Renal cortex interstitium (tissue), 11 donors: Measurements from ENCODE around the gene BFSP2. TPM values are rescaled to one million over a fixed set of nuclear protein-coding genes. Genes with fewer than 3 reads are reported as not detected.
"Not testable (repeated sequence)": the region's sequence is repeated elsewhere in the genome, so short reads cannot be mapped to it uniquely, and the experiment has no call there.

Experiments used
- DNase-seq, 11 donors: peaks; one replicate each; pipeline ENCODE4 v3.0.0-alpha.2; 2013; ENCODE audit warnings: low read depth in 9 of 11, low spot score in 4 of 11; ENCODE audit errors: extremely low read depth in 1 of 11
- polyA plus RNA-seq, 3 donors: library from polyadenylated mRNA; unstranded; fragments of 120-200 nt; gene quantifications; one replicate each; pipeline ENCODE4 v1.2.1, GENCODE V29; 2013; ENCODE audit not compliant: insufficient read length in 3 of 3

BFSP2 gene
- polyA plus RNA-seq, 3 donors = 0.32 TPM; not detected in 2

GRCh38 chr3:133490468-133491351 lies 90.9 kb downstream of the BFSP2 start:
- DNase-seq = no peak

DNA sequence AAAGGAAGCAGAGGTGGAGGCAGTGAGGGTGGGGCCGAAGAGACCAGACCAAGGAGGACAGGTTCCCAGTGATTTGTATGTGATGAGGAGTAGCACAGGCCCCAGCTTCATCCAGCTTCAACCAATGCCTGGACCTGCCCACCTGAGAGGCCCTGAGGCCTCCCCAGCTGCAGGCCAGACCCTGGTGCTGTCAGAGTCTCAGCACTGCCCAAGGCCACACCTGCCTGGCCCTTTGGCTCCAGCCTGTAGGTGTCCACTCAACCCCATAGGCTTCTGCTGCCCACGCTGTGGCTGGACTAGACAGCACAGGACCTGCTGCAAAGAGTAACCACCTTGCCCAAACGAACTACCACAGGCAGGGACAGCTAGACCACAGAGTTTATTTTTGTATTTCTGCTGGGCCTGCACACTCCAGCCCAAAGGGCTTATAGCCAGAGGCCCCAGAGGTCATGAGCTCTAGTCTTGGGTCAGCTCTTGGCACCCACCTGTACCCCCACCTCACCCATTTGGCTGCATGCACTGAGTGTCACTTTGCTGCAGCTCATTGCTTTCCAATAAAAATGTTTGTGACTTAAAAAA lies 91.7 kb downstream of the BFSP2 start:
- DNase-seq = no peak

- DNase-seq = no peak
These were observed 92.4 kb downstream of the BFSP2 start for GRCh38 chr3:133492159-133492741.

- no peak for DNase-seq
These were observed 94.6 kb downstream of the BFSP2 start for GRCh38 chr3:133494469-133494868.

DNA sequence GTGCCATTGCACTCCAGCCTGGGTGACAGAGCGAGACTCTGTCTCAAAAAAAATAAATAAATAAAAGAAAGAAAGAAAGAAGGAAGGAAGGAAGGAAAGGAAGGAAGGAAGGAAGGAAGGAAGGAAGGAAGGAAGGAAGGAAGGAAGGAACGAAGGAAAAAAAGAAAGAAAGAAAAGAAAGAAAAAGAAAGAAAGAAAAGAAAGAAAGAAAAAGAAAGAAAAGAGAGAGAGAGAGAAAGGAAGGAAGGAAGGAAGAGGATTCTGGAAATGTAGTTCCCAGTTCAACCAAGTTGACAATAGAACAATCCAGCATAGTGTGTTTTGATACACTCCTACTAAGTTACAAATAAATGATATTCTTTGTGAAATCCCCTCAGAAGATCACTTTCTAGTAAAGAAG lies 102.7 kb downstream of the BFSP2 start:
- DNase-seq = not testable (repeated sequence)

DNA sequence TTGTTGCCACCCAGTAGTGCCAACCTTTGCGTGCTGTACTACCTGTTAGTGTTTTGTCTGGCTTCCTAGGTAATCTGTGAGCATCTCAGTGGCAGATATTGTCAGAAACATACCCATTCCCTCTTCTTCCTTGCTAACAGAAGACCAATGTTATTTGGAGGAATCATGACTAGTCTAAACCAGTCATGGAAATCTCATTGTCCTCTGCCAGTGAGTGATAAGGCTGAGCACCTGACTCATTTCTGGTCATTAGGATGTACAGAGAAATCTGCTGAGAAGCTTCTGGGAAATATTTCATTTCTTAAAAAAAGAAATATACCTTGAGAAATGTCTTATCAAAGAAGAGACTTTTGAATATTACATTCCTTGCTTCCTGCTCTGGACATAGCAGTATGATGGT lies 103.6 kb downstream of the BFSP2 start:
- no peak for DNase-seq

DNA sequence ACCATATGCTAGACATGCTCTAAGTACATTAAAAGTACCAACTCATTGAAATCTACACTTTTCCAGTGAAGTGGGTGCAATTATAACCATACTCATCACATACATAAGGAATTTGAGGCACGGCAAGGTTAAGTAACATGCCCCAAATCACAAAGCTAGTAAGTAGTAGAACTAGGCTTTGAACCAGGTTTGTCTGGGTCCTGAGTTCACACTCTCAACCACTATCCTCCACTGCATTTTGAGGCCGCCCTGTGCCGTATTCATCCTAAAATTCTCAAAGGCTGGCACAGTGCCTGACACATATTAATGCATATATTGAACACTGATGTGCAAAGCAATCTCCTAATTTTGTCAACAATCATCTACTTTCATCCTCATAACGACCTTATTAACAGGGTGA lies 104.9 kb downstream of the BFSP2 start:
- no peak for DNase-seq

- DNase-seq = no peak
These were observed 106.0 kb downstream of the BFSP2 start for GRCh38 chr3:133505813-133506212.

DNA sequence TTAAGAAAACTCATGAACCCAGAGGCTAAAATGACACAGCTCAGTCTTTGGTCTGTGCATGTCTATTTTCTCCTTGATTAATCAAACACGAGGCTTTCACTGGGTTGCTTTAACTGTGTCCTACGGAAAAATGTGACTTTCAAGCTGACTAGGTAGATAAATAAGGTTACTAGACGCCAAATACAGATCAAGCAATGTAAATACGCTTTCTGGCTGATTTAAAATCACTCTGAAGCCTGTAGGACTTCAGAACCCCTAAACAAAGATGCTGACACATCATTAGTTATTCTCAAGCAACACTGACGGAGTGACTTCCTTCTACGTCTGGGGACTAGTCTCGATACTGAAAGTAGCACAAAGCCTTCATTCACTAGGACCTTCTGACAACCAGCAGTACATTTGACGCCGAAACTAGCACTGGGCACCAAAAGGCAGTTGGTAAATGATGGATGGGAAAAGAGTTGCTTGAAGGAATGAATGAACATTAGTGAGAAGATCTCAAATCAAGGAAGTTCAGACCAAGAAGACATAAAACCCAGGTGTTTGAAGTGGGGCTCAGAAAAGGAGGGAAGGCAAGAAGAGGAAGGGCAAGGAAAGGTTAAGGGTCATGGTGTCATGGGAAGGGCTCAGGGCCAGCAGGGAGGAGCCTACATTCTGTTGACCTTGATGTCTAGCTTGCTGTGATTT lies 106.5 kb downstream of the BFSP2 start:
- no peak for DNase-seq

GRCh38 chr3:133509488-133509887 lies 109.6 kb downstream of the BFSP2 start:
- DNase-seq = no peak

GRCh38 chr3:133512416-133513089 lies 112.7 kb downstream of the BFSP2 start:
- no peak for DNase-seq

- no peak for DNase-seq
These were observed 114.6 kb downstream of the BFSP2 start for GRCh38 chr3:133514418-133514817.

DNA sequence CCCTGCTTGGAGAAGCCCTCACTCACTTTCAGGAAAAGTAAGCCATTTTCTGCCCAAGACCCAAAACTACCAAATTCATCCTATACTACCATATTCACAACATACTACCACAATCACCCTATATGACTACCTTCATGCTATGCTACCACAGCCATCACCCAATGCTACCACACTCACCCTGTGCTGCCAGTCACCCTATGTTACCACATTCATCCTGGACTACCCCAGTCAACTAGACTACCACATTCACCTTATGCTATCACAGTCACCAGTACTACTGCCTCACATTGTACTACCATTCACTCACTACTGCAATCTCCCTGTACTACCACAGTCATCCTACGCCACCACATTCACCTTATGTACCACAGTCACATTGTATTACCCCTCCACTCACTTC lies 115.3 kb downstream of the BFSP2 start:
- DNase-seq = no peak

DNA sequence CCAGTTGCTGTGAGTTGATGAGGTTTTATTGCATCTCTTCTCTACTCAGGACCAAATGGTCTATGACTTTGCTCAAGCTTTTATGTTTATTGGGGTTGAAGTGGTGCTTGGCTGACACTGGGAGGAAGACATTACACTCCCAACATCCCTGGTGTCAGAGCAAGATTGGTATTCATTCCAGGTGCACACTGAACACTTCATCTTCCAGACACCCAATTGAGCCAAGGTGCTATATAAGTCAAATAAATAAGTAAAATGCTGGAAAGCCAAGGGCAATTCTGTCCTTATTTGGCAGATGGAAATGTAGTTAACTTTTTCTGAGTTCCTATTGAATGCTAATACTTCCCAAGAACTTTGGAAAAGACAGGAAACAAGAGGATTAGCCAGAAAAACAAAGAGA lies 120.4 kb downstream of the BFSP2 start:
- DNase-seq = no peak

DNA sequence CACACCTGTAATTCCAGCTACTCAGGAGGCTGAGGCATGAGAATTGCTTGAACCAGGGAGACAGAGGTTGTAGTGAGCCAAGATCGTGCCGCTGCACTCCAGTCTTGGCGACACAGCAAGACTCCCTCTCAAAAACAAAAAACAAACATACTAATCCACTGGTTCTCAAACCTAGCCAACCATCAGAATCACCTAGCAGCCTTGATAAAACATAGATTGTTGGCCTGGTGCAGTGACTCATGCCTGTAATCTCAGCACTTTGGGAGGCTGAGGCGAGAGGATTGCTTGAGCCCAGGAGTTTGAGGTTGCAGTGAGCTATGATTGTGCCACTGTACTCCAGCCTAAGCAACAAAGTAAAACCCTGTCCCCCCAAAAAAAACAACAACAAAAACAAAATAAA lies 121.1 kb downstream of the BFSP2 start:
- not testable (repeated sequence) for DNase-seq

GRCh38 chr3:133521946-133522345 lies 122.1 kb downstream of the BFSP2 start:
- DNase-seq = no peak

GRCh38 chr3:133523758-133524157 lies 123.9 kb downstream of the BFSP2 start:
- not testable (repeated sequence) for DNase-seq
